ENCODE data around the gene PLB1.
A peak's percentile ranks its signal among the peaks of the same experiment; 100 is the strongest.

Gene PLB1

DNA sequence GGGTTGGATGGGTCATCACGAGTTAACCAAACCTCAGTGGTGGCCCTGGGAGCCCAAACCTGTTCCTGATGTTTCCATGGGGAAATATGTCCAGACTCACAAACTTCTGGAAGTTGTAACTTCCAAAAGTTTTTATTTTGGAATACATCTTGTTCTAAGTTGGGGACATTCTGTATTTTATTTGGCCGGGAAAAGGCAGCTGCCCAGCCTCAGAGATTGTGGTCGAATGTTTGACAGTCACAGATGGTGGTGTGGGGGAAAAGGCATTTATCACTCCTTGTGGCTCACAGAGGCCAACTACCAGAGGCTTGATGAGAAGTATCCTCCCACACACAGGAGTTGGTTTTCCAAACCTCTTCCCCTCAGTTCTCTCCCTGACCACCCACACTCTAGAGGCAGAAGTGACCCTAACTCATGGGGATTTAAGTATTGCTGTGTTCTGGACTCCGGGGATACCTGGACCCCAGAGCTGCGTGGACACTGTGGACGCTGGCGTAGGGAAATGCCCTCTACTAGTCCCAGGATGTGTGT lies 131.1 kb downstream of the PLB1 start:
- intact Hi-C loops (cut with DNase I) = loop anchor here (10.0 kb wide), 1 partner anchor 128 kb away; the partner anchor contains the start of gene PPP1CB
- DNase-seq = no peak

- intact Hi-C loops (cut with DNase I) = loop anchor here (10.0 kb wide), 1 partner anchor 127 kb away; the partner anchor contains the start of gene PPP1CB
These were observed 132.0 kb downstream of the PLB1 start for GRCh38 chr2:28627722-28628480.

DNA sequence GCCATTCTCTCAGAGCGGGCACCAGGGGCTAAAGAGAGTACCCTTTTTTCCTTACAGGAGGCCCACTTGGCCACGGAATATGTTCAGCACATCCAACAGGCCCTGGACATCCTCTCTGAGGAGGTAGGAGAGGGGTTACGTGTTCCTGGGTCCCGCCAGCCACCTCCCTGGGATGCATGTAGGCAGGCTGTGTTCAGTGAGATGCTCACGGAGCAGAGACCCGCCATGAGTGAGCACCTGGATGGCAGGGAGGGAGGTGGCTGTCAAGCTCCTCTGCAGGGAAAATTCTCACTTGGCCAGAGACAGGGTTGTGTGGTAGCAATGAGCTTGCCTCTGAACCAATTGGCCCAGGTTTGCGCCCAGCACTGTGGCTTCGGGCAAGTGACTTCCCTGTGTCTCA lies 132.6 kb downstream of the PLB1 start:
- DNase-seq = no peak
- intact Hi-C loops (cut with DNase I) = loop anchor here (10.0 kb wide), 1 partner anchor 126 kb away; the partner anchor contains the start of gene PPP1CB

More at GRCh38 chr2:28627722-28628480, 132.0 kb downstream of the PLB1 start:
- DNase-seq = no peak

GRCh38 chr2:28628987-28629386 lies 133.1 kb downstream of the PLB1 start:
- intact Hi-C loops (cut with DNase I) = loop anchor here (10.0 kb wide), 1 partner anchor 126 kb away; the partner anchor contains the start of gene PPP1CB
- no peak for DNase-seq

DNA sequence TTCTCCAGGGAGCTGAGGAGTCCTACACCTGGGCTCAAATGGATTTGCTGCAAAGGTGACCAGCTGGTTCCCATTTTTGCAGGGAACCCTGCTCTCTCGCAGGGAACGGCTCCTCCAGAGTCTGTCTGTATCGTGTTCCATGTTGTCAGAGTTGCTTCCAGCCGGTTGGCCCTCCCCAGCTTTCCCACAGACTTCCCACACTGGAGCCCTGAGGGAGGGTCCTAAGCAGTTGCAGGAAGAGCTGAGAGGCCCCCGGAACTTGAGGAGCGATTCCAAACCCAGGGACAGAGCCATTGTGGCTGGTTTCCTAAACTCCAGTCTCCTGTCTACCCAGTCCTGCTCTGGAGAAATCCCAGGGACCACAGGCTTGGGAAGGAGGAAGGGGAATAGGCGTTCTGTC lies 134.1 kb downstream of the PLB1 start:
- no peak for DNase-seq

GRCh38 chr2:28630341-28630740 lies 134.5 kb downstream of the PLB1 start:
- DNase-seq = no peak
- intact Hi-C loops (cut with DNase I) = no loop called here

More for the DNA sequence above, 134.1 kb downstream of the PLB1 start:
- intact Hi-C loops (cut with DNase I) = loop anchor here (10.0 kb wide), 1 partner anchor 125 kb away; the partner anchor contains the start of gene PPP1CB

GRCh38 chr2:28631514-28632206 lies 135.8 kb downstream of the PLB1 start:
- intact Hi-C loops (cut with DNase I) = no loop called here
- DNase-seq = no peak

DNA sequence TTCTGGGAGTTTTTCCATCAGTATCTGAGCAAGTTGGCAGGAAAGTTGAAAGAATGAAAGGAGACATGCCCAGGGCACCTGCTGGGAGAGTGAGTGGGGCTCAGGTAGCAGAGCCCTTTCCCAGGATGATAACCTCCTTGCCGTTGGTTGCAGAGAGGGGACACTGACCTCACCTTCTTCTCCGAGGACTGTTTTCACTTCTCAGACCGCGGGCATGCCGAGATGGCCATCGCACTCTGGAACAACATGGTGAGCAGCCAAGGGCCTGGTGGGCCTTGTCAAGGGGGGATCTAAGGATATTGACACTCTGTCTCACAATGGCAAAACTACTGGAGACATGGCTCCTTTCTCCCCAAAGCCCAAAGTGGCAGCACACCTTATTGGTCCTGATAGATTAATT lies 136.9 kb downstream of the PLB1 start:
- DNase-seq = no peak
- intact Hi-C loops (cut with DNase I) = no loop called here

GRCh38 chr2:28633204-28633603 lies 137.3 kb downstream of the PLB1 start:
- intact Hi-C loops (cut with DNase I) = no loop called here
- no peak for DNase-seq

GRCh38 chr2:28633746-28634145 lies 137.9 kb downstream of the PLB1 start:
- intact Hi-C loops (cut with DNase I) = no loop called here
- DNase-seq = no peak

- DNase-seq = no peak
- intact Hi-C loops (cut with DNase I) = no loop called here
These were observed 139.3 kb downstream of the PLB1 start for GRCh38 chr2:28635191-28635611.

GRCh38 chr2:28636491-28636890 lies 140.6 kb downstream of the PLB1 start:
- DNase-seq = no peak
- intact Hi-C loops (cut with DNase I) = no loop called here

GRCh38 chr2:28637066-28638047 lies 141.5 kb downstream of the PLB1 start:
- intact Hi-C loops (cut with DNase I) = no loop called here
- DNase-seq = no peak

DNA sequence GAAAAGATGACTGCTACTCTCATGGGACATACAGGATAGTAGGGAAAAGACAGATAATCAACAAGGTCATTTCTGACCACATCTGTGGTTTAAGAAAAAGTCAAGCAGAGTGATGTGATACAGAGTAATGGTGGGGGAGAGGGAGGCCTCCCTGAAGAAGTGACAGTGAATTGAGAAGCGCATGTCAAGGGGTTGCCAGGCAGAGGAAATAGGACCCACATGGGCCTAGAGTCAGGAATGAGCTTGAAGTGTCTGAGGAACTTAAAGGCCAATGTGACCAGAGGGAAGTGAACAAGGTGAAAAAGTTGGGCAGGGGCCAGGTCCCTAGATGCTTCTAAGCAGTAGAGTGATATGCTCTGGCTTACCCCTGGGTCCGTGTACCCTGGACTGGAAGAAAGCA lies 142.2 kb downstream of the PLB1 start:
- intact Hi-C loops (cut with DNase I) = no loop called here
- DNase-seq = no peak

GRCh38 chr2:28639092-28639691 lies 143.3 kb downstream of the PLB1 start:
- intact Hi-C loops (cut with DNase I) = no loop called here
- no peak for DNase-seq

GRCh38 chr2:28639836-28640235 lies 144.0 kb downstream of the PLB1 start:
- intact Hi-C loops (cut with DNase I) = no loop called here
- no peak for DNase-seq

DNA sequence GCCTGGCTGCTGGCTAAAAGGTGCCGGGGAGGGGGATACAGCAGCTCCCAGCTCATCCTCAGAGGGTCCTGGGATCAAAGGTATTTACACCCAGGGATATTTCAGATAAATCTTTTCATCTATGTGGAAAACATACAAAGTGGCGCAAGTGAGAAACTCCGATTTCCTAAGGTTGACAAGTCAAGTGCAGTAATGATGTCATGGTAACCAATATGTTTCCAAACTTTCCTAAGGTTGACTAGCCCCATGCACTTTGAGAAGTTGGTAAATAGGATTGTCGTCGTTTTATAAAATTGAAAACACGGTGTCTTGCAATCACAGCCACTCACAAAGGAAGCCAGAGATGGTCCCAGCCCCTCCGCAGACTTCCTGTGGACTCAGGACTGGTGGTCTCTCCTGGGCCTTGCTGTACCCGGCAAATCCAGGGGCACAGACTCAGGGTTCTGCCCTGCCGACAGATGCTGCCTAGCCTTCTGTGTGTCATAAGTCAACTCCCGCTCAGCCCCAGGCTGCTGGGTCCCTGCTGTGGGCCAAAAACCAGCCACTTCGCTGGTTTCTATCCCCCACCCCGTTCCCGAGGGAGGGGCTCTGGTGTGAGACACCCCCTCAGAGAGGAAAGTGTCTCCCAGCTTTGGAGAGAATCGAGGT lies 144.5 kb downstream of the PLB1 start:
- intact Hi-C loops (cut with DNase I) = no loop called here
- DNase-seq = peak in 1 of 42 donors; percentile 2

- DNase-seq = no peak
- intact Hi-C loops (cut with DNase I) = no loop called here
These were observed 145.0 kb downstream of the PLB1 start for GRCh38 chr2:28640908-28641300.
